ENCODE measurements around the gene FKBP14.

FKBP14 gene

DNA sequence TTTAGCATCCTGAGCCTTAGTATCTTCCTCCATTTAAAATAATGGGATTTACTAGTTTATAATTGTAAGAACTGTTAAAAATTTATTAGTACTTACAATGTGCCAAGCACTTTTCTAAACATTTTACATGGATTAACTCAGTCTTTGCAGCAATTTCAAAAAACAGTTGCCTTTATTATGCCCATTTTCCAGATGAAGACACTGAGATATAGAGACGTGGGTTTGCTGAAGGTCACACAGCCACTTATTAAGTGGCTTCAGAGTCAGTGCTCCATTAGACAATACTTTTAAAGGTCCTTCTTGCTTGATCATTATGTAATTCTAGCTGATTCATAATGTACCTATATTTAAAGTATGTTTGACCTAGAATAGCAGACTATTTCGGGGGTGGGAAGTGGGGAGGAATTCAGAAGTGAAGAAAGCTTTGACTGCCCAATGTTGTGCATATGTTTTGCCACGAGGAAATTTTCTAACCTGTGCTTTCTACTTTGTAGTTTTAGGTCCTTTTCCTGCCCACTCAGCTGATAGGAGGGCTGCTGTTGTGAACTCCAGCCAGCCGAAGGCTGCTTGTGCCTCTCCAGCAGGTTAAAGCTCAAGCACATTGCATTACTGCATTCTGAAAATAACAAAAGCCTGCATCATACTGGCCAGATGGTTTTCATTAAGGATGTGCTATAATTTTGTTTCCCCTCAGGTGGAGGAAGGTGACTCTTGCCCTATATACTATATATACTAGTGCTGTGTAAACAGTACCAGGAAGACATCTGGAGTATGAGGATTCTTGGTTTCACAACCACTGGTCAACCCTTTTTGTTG is 6.0 kb upstream of the FKBP14 start:
- DNase-seq, result peak; percentile 69

DNA sequence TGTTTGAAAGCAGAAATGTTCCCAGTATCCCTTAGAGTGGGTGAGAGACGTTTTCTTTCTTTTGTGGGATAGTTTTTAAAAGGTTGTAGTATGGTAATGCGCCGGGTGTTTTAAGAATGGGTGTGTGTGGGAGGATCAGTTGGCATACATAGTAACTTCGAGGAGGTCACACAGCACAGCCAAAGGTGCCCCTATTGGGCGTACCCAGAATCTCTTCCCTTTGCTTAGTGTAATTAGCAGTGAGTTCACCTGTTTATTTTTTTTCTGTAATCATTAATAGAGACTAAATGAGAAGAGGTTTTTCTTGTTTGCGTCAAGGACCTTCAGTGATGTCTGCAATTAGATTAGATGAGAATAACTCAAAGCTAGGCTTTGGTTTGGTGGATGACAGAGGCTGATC is 3.2 kb upstream of the FKBP14 start:
- no peak for DNase-seq

DNA sequence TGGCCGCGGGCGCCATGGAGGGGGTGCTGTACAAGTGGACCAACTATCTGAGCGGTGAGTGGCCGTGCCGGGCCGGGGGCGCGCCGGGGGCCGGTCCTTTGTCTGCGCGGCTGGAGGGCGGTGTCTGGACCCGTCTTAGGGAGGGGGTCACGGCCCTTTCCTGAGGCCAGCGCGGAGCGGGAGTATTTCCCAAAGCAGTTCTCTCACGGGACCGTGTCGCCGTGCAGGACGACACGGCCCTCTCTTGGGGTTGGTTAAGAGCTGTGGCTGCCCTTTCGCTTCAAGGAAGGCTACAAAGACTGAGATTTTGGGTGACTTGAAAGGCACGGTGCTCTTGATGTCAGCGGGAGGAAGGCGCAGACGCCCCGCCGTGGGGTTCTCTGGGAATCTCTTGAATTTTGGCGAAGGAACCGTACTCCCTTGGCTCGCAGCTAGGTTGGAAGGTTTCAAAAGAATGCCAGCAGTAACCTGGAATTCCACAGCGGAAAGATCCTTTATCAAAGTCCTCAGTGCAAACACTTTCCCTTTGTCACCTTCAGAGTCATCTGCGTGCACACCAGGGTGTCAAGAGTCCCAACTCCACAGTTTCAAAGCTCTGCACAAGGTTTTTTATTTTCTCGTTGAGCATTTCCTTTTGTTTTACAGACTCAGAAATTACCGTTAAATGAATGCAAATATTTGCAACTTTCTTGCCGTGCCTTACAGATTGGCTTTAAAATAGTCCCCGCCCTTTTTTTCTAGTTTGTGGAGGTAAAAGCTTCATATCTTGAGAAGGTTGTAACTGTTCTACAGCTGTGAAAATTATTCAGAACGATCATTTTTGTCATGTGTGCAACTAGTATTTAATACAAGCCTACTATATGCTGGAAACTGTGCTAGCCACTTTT is 2.5 kb upstream of the FKBP14 start:
- peak; percentile 33 for DNase-seq

DNA sequence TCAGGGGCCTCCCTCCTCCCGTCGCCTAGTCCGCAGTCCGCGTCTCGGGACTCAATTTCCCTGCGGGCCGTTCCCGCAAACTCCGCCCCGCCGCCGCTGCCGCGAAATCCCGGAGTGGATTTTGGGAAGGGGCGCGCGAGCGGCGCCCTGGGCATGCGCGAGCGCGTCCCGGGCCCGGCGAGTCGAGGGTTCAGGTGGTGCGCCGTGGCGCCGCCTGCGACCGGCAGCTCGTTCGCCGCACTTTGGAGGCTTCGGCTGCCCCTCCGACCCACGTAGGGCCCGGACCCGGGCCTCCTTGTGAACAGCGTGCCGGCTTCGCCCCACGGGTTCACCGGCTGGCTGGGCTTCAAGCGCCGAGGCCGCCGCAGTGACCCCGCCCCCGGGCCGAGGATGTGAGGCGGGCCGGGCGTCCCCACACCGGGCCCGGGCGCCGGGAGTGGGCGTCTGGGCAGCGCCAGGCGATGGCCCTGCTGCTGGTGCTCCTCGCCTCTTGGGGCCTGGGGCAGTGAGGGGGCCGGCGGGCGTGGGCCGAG is 1.8 kb upstream of the FKBP14 start, which contains the start of gene PLEKHA8:
Gene PLEKHA8, plus strand, starts transcription at position 197 of the 533 bp plus-strand sequence. CDS start 351 bp downstream, outside the sequence.
- peak; percentile 86 for DNase-seq

DNA sequence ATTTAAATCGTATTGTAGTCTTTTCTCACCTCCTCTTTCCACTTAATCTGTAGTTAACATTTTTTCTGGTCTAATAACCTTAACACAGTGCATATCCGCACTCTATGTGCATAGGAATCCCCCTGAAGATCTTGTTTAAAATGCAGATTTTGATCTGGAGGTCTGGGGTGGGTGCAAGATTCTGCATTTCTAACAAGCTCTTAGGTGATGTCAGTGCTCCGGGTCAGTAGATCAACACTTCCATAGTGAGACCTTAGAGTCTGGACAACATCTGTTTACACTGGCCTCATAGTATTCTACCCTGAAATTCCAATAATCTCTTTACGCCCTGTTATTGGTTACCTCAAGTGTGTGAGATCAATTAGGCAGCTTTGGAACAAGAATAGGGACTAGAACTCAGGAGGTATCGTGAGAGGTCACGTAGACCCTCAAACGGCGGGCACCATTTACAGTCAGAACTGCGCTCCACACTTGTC is 1.3 kb upstream of the FKBP14 start:
- no peak for DNase-seq

DNA sequence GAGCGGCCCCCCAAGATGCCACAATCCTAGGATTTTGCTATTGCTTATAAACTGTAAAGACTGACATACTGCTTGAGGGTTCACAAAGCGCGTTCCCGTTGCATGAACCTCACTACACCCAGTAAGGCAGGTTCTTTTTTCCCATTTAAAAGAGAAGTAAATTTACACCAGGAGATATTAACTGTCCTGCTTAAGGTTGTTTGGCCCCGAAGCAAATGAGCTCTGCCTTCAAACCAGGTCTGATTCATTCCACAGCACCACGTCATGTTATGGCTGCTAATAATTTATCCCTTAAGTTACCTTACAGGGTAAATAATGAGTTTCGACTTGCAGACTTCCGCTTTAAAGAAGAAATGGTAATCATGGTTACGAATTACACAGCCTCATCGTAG is 559 bp upstream of the FKBP14 start:
- DNase-seq, result peak; percentile 41

DNA sequence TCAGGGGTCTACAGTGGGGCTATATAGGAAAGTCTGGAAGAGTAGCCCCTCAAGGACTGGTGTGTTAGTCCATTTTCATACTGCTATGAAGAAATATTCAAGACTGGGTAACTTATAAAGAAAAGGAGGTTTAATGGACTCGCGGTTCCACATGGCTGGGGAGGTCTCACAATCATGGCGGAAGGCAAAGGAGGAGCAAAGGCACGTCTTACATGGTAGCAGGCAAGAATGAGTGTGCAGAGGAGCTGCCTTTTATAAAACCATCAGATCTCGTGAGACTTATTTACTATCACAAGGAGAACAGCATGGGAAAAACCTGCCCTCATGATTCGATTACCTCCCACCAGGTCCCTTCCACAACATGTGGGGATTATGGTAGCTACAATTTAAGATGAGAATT is 3.0 kb downstream of the FKBP14 start:
- no peak for DNase-seq

DNA sequence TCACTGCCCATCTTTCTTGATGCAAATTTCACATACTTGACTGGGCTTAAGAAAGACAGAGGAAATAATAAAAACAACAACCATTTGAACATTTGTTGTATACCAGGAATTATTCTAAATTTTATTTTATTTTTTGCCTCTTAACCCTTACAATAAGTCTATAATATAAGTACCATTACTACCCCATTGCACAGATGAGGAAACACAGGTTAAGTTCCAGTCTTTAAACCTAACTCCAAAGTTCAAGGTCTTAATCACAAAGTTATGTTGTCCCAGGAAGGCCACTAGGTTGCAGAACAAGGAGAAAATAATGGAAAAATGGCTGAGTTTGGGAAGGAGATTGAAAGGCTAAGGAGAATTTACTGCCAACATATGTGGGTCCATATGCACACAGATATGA is 3.5 kb downstream of the FKBP14 start:
- DNase-seq, result no peak

DNA sequence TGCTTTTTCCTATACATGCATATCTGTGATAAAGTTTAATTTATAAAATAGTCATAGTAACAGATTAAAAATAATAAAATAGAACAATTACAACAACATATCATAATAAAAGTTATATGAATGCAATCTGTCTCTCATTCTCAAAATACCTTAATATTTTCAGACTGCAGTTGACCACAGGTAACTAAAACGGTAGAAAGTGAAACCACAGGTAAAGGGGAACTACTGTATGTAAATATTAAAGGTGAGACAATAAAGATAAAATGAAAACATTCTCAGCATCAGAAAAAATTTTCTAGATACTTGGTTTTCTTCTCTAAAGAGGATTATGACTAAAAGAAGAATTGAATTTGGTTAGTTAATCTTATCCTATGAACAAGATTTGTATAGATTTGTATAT is 6.0 kb downstream of the FKBP14 start:
- no peak for DNase-seq

DNA sequence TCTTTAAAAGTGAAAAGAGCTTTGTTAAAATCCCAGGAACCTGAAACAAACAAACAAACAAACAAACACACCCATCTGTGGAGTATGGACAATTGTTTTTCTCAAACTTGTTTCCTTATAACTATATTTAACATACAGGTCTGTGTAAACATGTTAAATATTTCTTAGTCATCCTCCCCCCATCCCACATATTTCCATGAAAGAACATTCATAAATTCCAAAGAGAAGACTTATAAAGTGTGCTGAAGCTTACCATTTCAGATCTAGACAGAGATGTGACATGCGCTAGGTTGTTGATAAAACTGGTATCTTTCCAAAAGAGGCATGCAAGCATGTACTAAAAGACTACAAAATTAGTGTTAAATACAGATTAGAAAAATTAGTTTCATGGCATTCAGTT is 6.5 kb downstream of the FKBP14 start:
- no peak for DNase-seq

DNA sequence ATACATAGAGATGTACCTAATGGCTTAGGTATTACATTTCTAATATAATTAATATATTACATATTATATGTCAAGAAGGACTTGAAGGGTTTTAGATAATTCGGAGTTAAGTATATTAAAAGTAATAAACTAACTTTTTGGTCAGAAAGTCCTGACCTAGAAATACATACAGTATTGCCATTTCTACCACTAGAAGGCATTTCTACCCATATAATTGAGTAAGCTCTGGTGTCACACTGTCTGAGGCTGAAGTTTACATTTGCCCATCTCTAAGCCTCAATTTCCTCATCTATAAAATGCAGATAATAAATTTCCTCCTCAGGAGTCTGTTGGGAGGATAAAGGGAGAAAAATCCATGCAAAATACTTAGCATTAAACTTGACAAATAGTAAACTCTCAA is 7.1 kb downstream of the FKBP14 start:
- no peak for DNase-seq

DNA sequence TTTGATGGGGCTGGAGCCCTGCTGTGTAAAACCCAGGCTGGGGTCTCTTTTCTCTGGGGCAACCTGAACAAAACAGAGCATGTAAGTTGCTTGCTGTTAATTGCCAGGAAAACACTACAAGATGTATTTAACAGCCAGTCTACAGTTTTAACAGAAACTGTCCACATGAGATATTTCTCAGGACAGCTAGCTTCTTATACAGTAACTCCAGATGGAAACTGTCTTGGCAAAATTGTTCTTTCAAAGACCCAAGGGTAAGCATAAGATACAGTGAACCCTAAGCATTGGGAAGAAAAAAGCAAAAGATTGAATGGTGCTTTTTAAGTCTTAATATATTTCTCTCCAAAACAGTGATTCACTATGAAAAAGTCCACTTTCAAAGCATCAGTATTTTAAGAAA is 8.1 kb downstream of the FKBP14 start:
- no peak for DNase-seq

DNA sequence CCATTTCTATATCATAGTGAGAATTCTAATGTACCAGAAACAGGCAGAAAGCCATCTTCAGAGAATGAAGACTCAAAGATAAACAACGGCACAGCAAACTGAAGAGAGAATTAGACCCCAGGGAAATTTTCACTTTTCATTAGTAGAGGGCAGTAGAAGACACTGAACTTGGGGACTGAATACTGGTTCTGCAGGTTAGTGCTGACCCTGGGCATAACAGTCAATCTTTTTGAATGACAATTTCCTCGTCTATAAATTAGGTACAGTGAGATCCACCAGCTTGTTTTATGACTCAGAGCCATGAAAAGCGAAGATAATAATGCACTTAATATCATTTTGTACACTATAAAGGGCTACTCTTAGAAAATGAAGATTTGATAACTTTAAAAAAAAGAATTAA is 13.7 kb downstream of the FKBP14 start:
- no peak for DNase-seq

DNA sequence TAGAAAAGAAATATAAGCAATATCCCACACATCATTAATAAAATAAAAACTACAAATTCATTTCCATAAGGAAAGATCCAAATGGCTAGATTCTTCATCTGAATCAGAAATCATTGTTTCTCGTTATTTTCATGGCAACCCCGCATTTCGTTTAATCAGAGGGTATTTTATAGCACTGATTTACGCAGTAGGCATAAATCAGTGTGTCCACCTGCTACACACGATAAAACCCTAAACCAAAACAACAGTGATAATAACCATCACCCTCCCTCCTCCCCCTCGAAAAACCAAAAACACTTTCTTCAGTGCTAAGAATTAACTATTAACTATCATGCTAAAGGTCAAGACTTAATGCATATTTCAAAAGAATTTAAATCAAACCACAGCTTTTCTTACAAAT is 16.5 kb downstream of the FKBP14 start:
- DNase-seq, result no peak

DNA sequence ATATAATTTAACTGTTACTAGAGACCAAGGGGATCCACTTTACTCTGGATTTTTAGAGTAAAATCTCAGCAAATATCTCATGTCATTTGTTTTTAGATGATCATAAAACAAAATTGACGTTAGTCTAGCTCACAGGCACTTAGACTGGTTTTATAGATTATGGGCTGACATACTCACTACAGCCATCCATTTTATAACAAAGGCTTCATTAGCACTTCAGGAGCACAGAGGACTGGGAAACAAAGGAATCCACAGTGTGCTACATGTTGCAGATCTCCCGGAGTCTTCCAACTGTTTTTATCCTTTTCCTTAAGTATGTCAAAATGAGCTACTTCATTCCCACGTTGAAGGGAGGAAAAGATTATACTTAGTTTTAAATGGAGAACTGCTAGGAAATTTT is 21.0 kb downstream of the FKBP14 start:
- DNase-seq, result no peak

DNA sequence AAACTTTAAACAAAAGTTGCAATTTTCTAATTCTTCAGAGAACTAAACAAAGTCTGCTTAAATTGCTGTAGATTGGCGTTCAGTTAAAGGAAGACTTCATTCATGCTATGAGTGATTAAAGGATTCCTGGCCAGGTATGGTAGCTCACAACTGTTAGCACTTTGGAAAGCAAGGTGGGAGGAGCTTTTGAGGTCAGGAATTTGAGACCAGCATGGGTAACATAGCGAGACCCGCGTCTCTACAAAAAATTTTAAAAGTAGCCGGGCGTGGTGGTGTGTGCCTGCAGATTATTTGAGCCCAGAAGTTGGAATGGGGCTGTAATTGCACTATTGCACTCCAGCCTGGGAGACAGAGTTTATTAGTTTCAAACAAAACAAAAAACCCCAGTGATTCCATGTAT is 23.4 kb downstream of the FKBP14 start:
- DNase-seq, result no peak

DNA sequence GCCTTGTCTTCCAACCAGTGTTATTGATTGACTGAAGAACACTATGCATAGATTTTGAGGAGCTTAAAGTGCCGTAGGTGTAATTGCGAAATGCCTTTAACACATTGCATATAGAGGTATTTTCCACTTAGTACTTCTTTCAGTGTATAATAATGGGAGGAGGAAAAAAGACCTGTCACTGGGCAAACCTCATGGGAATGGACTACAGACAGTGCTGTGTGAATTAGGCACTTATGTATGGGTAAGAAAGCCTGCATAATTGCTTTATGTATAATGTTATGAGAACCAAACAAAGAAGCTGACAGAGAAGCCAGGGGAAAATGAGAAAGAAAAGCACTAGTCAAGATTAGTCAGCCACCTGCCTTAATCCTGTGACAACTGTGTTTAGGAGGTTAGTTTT is 24.5 kb downstream of the FKBP14 start:
- no peak for DNase-seq

DNA sequence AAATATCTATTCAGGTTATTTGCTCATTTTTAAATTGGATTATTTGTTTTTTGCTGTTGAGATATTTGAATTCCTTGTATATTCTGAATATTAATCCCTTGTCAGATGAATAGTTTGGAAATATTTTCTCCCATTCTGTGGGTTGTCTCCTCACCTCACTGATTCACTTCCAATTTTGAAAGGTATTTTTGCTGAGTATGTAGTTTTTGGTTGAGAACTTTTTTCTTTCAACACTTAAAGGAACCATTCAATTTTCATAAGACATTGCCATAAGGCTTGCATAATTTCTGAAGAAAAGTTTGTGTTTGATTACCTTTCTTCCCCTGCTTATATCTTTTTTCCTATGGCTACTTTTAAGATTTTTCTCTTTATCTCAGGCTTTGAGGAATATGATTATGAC is 28.0 kb downstream of the FKBP14 start:
- no peak for DNase-seq

DNA sequence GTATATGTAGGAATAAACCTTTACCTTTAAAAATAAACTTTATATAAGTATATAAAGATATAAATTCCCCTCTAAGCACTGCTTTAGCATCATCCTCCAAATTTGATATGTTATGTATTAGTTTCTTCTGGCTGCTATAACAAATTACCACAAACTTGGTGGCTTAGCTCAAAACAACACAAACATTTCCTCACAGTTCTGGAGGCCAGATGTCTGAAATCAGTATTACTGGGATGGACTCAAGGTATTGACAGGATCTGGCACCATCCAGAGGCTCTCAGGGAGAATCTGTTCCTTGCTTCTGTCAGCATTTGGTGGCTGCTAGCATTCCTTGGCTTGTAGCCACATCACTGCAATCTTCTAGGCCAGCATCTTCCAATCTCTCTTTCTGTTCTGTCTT is 30.2 kb downstream of the FKBP14 start:
- DNase-seq, result no peak

DNA sequence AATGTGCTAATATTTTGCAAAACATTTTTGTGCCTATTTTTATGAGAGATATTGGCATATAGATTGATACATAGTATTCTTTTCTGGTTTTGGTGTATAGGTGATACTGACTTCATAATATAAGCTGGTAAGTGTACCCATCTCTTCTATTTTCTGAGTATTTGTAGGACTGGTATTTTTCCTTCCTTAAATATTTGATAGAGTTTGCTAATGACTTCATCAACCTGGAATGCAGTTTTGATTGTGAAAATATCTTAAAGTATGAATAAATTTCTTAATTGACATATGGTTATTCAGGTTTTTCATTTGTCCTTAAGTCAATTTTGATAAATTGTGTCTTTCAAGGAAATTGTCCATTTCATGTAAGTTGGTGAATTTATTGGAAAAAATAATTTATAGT is 30.9 kb downstream of the FKBP14 start:
- DNase-seq, result no peak

DNA sequence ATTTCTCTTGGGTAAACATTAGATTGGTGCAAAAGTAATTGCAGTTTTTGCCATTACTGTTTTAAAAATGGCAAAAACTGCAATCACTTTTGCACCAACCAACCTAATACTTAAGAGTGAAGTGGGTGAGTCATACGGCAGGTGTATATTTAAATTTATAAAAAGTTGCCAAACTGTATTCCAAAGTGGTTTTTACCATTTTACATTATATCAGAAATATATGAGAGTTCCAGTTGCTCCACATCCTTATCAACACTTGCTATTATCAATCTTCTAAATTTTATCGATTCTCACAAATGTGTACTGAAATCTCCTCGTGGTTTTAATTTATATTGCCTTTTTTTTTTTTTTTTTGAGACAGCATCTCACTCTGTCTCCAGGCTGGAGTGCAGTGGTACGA is 33.4 kb downstream of the FKBP14 start:
- DNase-seq, result no peak

DNA sequence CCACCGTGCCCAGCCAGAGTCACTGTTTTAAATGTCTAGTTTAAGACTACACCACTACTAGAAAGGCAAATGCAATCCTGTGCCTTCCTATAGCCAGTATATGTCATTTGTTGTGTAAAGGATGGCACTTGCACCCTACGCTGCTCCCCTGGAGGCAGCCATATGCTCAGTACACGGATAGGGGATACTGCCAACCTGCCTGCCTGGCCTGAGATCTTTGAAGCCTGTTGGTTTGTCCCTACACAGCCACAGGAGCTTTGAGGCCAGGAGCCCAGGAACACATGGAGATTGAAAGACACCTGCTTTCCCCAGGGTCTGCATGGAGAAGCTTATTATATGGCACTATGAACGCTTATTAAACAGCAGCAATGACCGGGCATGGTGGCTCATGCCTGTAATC is 34.6 kb downstream of the FKBP14 start:
- no peak for DNase-seq

DNA sequence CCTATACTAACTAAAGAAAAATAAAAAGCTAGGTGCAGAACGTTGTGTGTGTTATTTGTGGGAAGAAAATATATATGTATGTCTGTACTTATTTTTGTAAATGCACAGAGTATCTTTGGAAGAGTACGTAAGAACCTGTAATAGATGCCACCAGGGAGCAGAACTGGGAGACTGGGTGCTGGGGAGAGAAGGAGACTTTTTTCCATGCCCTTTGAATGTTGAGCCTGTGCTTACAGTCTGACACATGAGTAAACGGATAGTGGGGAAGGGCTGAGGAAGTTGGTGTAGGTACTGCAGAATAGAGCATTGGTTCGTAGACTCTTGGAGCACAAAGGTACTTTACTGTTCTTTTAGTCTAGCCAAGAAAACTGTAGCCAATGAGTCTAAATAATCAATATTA is 35.6 kb downstream of the FKBP14 start:
- no peak for DNase-seq

All from fibroblast of skin of abdomen (primary cell).